ENCODE data around the gene TMIE. TPM values are rescaled to one million over a fixed set of nuclear protein-coding genes. Genes with fewer than 3 reads are reported as not detected.

The TMIE gene
- total RNA-seq, 6 donors from 2014 or later = 0.49 to 2.1 (median 1.2) TPM; not detected in 1

DNA sequence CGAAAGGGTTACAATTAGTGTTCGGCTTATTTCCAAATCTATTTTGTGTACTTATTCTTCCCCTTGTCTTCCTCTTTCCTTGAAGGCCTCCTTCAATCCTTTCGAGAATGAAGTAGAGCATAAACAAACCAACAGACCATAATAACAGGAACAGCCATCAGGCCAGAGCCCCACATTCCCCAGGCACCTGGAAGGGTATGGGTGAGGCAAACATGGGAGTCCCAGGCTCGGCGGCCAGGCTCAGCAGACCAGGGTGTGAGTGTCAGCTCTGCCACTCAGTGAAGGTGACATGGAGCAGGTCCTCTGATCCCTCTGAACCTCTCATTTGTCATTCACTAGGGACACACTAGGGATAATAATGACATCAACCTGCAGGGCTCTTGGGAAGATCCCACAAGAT is 21.5 kb upstream of the TMIE start:
- ATAC-seq (ENCODE audit: low FRiP score in 2 of 2) = no peak
- no peaks in the 10 kb centered on the region for H3K27me3 ChIP-seq
- 74 to 83% methylated on average over 5 of the region's 5 CpGs for WGBS, 2 donors
- peaks cover 2 to 89% (median 44%) of the 10 kb centered on the region in 4 donors for H3K36me3 ChIP-seq
- no peak overlapping the region for H3K4me3 ChIP-seq
- H3K27ac ChIP-seq = no peak overlapping the region
- H3K4me1 ChIP-seq = no peaks in the 10 kb centered on the region
- TF ChIP-seq, protein P1, sequence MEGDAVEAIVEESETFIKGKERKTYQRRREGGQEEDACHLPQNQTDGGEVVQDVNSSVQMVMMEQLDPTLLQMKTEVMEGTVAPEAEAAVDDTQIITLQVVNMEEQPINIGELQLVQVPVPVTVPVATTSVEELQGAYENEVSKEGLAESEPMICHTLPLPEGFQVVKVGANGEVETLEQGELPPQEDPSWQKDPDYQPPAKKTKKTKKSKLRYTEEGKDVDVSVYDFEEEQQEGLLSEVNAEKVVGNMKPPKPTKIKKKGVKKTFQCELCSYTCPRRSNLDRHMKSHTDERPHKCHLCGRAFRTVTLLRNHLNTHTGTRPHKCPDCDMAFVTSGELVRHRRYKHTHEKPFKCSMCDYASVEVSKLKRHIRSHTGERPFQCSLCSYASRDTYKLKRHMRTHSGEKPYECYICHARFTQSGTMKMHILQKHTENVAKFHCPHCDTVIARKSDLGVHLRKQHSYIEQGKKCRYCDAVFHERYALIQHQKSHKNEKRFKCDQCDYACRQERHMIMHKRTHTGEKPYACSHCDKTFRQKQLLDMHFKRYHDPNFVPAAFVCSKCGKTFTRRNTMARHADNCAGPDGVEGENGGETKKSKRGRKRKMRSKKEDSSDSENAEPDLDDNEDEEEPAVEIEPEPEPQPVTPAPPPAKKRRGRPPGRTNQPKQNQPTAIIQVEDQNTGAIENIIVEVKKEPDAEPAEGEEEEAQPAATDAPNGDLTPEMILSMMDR (IDR thresholded peaks at IDR 0.05) = no peak
- TF ChIP-seq EP300 (IDR thresholded peaks at IDR 0.05) (no peak), POLR2A (IDR thresholded peaks at IDR 0.05) (no peak), POLR2AphosphoS5 (IDR thresholded peaks at IDR 0.05) (no peak)
- DNase-seq = no peak
- no peaks in the 10 kb centered on the region for H3K9me3 ChIP-seq

DNA sequence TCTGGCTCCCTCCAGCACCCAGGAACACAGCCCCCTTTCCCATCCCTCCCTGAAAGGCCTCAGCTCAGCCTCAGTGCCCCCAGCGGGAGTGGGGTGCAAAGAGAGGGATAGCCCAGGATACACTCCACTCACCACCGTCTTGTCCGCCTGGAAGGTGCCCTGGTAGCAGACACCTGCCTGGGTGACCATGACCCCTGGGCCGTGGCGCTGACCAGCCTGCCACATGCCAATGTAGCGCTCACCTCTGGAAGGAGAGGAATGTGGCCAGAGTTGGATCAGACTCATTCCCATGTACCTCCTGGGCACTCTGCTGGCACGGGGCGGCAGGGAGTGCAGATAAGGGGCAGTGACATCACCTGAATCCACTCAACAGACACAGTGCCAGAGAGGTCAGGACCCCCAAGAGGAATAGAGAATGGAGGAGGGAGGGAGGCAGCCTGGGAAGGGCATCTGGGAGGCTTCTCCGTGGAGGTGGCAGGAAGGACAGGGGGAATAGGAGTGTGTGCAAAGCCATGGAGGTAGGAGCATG is 20.8 kb upstream of the TMIE start:
- ATAC-seq (ENCODE audit: low FRiP score in 2 of 2) = no peak
- H3K4me3 ChIP-seq = no peak overlapping the region
- 83 to 86% methylated on average over 9 of the region's 9 CpGs for WGBS, 2 donors
- H3K27me3 ChIP-seq = no peaks in the 10 kb centered on the region
- no peak for DNase-seq
- TF ChIP-seq POLR2A (IDR thresholded peaks at IDR 0.05) = no peak
- TF ChIP-seq, protein P1 (IDR thresholded peaks at IDR 0.05) = no peak
- no peak for TF ChIP-seq EP300 (IDR thresholded peaks at IDR 0.05)
- no peak for TF ChIP-seq POLR2AphosphoS5 (IDR thresholded peaks at IDR 0.05)
- H3K9me3 ChIP-seq = no peaks in the 10 kb centered on the region
- H3K36me3 ChIP-seq = peaks cover under 1 to 89% (median 45%) of the 10 kb centered on the region in 4 donors
- H3K4me1 ChIP-seq = no peaks in the 10 kb centered on the region
- no peak overlapping the region for H3K27ac ChIP-seq

DNA sequence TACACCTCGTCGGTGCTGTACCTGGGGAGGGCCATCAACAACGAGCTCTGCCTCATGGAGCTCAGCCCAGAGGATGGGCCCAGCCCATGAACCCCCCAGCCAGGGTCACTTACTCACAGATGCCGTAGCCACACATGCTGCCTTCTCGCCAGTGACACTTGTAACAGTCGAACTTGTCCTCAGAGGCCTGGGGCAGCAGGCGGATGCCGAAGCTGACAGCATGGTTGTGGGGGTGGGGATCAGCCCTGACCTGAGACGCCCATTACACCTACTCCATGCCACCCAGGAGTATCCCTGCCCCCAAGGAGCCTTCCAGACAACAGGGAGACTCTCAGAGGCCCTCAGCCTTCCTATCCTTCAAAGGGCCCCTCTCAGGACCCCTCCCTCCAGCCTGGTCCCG is 19.8 kb upstream of the TMIE start:
- WGBS, 2 donors = 85 to 95% methylated on average over 6 to 7 of the region's 10 CpGs
- Histone ChIP-seq H3K27me3 (no peaks in the 10 kb centered on the region), H3K36me3 (peaks cover 2 to 89% (median 48%) of the 10 kb centered on the region in 4 donors), H3K9me3 (no peaks in the 10 kb centered on the region), H3K4me3 (no peak overlapping the region), H3K4me1 (no peaks in the 10 kb centered on the region), H3K27ac (no peak overlapping the region)
- DNase-seq (no peak), ATAC-seq (ENCODE audit: low FRiP score in 2 of 2) (no peak)
- TF ChIP-seq POLR2A (IDR thresholded peaks at IDR 0.05) = no peak
- TF ChIP-seq, protein P1 (IDR thresholded peaks at IDR 0.05) = no peak
- TF ChIP-seq POLR2AphosphoS5 (IDR thresholded peaks at IDR 0.05) = no peak
- no peak for TF ChIP-seq EP300 (IDR thresholded peaks at IDR 0.05)

DNA sequence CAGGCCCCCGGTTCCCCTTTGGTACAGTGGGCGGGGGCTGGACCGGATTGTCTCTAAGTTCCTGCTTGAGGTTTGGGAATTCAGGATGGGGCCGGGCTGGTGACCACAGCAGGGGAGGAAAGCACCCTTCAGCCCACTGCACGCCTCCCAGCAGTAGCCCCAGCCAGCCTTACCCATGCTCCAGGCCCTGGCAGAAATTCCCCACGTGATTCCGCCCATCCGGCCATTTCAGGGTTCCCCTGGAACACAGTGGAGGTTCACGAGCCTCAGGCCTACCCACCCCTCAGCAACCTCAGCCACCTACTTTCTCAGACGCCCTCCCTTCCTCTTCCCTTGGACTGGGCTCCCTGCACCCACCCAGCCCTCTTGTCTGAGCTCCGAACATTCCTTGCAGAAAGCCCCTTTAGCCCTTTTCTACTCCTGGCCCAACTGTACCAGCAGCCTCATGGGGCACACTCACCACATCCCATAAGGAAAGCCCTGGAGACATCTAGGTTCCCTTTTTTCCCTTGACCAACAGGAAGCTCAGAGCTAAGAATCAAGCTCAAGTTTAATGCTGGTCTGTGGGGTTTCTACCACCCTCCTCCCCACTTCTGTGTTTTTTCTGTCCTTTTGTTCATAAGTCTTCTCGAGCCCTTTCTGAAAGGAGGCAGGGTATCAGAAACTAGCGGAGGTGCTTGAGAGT is 19.2 kb upstream of the TMIE start:
- WGBS, 2 donors = 59 to 70% methylated on average over 13 of the region's 13 CpGs
- ATAC-seq (ENCODE audit: low FRiP score in 2 of 2) = no peak
- H3K9me3 ChIP-seq = no peaks in the 10 kb centered on the region
- no peak for DNase-seq
- peaks cover 2 to 90% (median 51%) of the 10 kb centered on the region in 4 donors for H3K36me3 ChIP-seq
- no peaks in the 10 kb centered on the region for H3K4me1 ChIP-seq
- H3K4me3 ChIP-seq = no peak overlapping the region
- no peak overlapping the region for H3K27ac ChIP-seq
- no peaks in the 10 kb centered on the region for H3K27me3 ChIP-seq
- TF ChIP-seq, protein P1 (IDR thresholded peaks at IDR 0.05) = no peak

DNA sequence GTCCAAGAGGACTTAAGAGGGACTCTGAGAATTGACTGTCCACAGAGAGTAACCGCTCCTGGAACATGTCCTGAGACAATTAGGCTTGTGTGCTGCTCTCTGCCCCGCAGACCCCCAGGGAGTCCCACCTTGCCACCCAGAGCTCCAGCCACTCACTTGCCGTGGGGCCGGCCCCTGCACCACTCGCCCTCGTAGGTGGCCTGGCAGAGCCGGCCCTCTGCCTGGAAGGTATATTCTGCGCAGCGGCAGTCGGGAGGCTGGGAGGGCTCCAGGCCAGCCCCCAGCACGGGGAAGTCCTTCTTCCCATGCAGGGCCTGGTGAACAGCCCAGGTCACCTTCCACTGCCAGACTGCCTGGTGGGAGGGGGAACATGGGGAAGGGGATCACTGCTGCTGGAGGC is 18.2 kb upstream of the TMIE start:
- H3K27ac ChIP-seq = no peak overlapping the region
- no peak for DNase-seq
- H3K9me3 ChIP-seq = no peaks in the 10 kb centered on the region
- TF ChIP-seq, protein P1 (IDR thresholded peaks at IDR 0.05) = no peak
- TF ChIP-seq POLR2AphosphoS5 (IDR thresholded peaks at IDR 0.05) (no peak), EP300 (IDR thresholded peaks at IDR 0.05) (no peak), POLR2A (IDR thresholded peaks at IDR 0.05) (no peak)
- H3K36me3 ChIP-seq = peaks cover 2 to 98% (median 58%) of the 10 kb centered on the region in 4 donors
- no peak for ATAC-seq (ENCODE audit: low FRiP score in 2 of 2)
- no peak overlapping the region for H3K4me3 ChIP-seq
- H3K27me3 ChIP-seq = no peaks in the 10 kb centered on the region
- WGBS, 2 donors = 50 to 90% methylated on average over 2 to 11 of the region's 11 CpGs
- no peaks in the 10 kb centered on the region for H3K4me1 ChIP-seq
